GM18505 (cell line): Measurements from ENCODE around the gene NIT2.

Source experiments
- ATAC-seq: cut with Tn5 transposase; IDR thresholded peaks from one replicate; pipeline ENCODE4 v1.9.1; 2021; ENCODE audit not compliant: unreplicated experiment
- POLR2A ChIP-seq: IDR thresholded peaks from 4 replicates; pipeline ENCODE4 v1.6.1; 2011; ENCODE audit warnings: borderline replicate concordance; ENCODE audit not compliant: insufficient read depth, insufficient read length; ENCODE audit errors: extremely low read depth

NIT2 gene

DNA sequence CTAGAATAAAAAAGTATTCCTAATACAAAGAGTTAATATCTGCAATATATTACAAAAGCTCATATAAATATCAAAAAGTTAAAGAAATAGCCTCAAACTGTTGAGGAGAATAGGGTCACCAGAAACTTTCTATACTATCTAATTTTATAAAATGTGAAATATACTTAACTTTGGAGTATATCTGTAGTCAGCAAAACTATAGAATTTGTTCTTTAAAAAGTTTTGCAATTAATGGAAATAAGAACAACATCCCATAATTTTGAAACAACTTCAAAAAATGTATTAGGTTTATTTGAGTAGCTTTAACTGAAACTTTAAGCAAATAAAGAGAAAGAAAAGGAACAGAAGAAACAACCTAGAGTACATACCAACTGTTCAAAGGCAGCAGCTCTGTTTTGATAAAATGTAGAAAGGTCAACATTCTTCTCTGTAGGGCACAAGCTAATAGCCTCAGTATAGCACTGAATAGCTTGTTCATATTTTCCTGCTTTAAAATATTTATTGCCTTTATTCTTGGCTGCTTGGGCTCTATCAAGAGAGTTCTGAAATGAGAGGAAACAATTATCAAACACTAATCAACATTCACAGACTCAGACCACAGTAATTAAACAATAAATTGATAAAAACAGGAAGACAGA, 52.0 kb downstream of the NIT2 start:
- no peak for TF ChIP-seq POLR2A
- no peak for ATAC-seq

GRCh38 chr3:100389025-100389424, 54.5 kb downstream of the NIT2 start:
- ATAC-seq = no peak
- TF ChIP-seq POLR2A = no peak

GRCh38 chr3:100395679-100396431, 61.3 kb downstream of the NIT2 start:
- no peak for ATAC-seq
- TF ChIP-seq POLR2A = no peak

DNA sequence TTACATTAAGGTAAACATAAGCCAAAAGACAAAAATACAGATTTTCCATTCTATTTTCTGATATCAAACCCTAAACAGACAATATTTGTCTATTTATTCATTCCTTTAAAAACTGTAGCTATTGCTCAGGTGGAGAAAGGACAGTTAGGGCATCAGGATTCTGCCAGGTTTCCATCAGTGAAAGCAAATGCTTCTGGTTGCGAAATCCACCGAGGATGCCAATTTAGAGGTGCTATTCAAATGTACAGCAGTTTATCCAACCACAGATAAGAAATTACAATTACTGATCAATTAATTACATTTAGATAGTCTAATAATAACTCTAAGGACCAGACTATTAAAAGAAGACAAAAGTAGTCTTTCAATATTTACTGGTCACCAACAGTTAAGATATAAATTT, 62.4 kb downstream of the NIT2 start:
- no peak for TF ChIP-seq POLR2A

DNA sequence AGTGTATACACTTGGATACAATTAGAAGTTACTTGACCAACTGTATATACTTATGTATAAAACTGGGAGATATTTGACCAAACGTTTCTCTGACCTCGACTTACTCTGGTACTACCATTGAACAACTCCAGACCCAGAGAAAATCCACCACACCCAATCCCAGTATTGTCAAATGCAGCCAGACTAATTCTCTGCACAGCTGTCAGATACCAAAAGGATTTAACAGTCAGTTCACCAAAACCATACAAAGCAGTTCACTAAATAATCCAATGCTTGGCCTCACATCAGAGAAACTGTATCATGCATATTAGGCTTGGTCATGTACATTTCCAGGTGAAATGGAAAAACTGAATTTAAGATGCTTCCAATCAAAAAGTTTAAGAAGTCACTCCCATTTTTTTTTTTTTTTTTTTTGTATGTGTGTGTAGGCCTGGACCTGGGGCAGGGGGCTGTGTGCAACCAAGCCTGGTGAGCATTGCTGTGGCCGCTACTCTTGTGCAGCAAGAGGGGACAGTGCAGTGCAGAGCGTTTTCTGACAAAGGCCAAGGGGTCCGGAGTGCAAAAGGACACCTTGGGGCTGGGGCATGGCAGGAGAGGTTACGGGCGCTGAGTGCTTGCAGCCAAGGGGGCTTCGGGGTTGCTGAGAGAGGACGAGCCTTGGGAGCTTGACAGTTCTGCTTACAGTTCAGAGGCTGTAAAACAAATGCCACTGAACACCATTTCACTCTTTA, 64.9 kb downstream of the NIT2 start:
- no peak for ATAC-seq
- TF ChIP-seq POLR2A = no peak

More for the DNA sequence above, 62.4 kb downstream of the NIT2 start:
- ATAC-seq = no peak

- TF ChIP-seq POLR2A = no peak
- peak; percentile 22 for ATAC-seq
These were observed 65.8 kb downstream of the NIT2 start for GRCh38 chr3:100400419-100400779.

DNA sequence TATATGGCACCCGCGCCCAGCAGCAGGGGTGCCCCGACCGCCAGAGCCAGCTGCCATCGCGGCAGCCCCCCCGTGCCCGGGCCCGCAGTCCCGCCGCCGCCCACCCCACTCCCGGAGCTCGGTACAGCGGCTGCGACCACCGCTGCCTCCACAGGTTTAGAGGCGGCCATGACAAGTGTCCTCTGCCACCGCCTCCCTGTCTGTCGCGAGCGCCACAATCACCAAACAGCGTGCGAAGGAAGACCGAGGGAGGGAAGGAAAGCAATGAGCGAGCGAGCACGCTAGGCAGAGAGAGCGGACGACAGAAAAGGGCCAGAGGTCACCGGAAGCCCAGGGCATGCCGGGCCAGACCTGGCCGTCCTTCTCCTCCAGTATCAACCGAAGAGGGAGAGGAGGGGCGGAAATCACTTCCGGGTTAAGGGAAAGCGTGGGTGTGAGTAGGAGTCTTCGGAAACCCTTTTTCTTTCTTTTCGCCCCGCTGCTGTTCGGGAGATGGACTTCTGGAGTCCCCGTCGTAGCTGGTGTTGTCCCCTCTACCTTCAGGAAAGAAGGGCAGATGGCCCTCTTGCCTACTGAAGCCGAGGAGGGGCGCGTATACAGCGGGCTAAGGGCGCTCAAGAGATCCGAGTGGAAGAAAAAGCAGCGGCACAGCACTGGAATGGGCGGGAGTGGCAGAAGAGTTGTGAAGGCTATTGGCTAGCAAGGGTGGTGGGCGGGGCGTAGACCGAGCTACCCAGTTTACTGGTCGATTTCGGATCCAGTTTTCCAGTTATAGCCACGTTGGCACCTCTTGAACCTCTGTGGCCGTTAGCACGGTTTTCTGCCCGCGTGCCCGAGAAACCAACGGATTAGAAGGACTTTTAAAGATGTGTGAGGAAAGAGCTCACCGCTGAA, 66.5 kb downstream of the NIT2 start, which contains the start of the genes LNP1 and TOMM70:
LNP1 (plus strand) TSS at position 760 of the 894 bp plus-strand sequence. CDS start 28,191 bp downstream, outside the sequence.
TOMM70 (minus strand) TSS at position 310 of the 894 bp plus-strand sequence; CDS start at position 170, 140 bp downstream.
- ATAC-seq = peak; percentile 85
- peak; percentile 94 for TF ChIP-seq POLR2A

DNA sequence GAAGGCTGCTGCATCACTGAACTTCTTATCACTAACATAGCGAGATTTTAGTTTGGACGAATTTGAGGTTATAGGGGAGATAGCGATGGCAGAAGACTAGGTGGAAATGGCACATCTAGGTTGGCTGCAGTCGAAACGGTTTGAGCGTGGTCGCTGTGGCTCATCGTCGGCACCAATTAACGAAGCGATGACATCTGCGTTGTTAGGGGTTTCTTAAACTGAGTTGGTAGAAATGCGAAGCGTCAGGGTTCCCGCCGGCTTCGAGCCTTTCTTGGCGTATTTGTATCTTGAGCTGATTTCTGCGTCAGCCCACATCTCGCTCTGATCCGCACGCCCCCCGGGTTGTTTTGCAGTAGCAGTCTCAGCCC, 67.1 kb downstream of the NIT2 start:
- peak; percentile 15 for ATAC-seq
- TF ChIP-seq POLR2A = no peak

- no peak for TF ChIP-seq POLR2A
- no peak for ATAC-seq
These were observed 67.7 kb downstream of the NIT2 start for GRCh38 chr3:100402256-100402655.

DNA sequence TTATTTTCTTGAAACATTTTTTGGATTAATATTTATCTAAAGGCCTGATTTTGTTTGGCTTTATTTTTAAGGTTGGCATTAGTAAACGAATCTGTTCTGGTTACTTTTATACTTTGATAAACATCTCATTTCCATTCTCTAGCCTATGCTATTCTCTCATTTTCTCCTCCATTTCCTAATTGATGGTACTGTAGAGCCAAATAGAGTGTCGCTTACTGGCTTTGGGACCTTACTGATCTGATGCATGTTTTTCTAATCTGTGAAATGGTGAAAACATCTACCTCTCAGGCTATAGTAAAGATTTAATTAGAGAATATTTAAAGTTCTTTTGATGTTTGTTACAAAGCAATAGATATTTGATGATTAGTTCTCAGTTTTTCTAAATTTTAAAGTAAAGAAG, 68.3 kb downstream of the NIT2 start:
- ATAC-seq = no peak
- TF ChIP-seq POLR2A = no peak

DNA sequence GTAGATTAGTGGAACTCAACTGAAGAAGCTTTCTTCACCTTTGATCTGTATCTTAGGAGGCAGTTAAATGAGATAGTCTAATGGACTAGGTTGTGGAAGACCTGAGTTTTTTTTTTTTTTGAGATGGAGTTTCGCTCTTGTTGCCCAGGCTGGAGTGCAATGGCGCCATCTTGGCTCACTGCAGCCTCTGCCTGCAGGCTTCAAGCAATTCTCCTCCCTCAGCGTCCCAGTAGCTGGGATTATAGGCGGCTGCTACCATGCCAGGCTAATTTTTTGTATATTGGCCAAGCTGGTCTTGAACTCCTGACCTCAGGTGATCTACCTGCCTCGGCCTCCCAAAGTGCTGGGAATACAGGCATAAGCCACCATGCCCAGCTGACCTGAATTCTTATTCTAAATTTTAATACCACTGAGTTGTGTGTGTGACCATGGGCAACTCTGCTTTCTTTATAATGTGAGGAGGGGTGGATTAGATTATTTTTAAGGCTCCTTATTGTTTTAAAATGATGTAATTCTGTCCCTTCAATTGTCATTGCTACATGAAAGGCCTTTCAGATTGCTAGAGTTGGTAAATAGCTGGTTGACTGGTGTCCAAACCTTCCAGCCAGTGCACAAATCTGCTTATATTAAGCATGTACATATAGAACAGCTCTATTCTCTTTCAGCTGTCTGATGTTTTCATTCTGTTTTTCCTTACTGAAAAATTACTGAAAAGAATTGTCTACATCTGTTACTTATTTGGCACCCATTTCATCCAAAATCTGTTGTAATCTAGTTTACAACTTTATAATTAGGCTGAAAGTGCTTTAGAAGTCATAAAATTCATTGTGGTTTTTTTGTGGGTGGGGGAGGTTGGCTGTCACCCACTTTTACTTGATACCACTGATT, 69.0 kb downstream of the NIT2 start:
- no peak for ATAC-seq
- TF ChIP-seq POLR2A = no peak

- no peak for ATAC-seq
- no peak for TF ChIP-seq POLR2A
These were observed 69.6 kb downstream of the NIT2 start for GRCh38 chr3:100404250-100404548.
